Fibroblast of skin of left quadriceps (primary cell): ENCODE measurements around the gene FGF9.

Experiments used
- DNase-seq, 2 experiments: peaks; one replicate each; pipeline ENCODE4 v3.0.0-alpha.2; 2013; ENCODE audit warnings: low read depth in 2 of 2

FGF9 gene

DNA sequence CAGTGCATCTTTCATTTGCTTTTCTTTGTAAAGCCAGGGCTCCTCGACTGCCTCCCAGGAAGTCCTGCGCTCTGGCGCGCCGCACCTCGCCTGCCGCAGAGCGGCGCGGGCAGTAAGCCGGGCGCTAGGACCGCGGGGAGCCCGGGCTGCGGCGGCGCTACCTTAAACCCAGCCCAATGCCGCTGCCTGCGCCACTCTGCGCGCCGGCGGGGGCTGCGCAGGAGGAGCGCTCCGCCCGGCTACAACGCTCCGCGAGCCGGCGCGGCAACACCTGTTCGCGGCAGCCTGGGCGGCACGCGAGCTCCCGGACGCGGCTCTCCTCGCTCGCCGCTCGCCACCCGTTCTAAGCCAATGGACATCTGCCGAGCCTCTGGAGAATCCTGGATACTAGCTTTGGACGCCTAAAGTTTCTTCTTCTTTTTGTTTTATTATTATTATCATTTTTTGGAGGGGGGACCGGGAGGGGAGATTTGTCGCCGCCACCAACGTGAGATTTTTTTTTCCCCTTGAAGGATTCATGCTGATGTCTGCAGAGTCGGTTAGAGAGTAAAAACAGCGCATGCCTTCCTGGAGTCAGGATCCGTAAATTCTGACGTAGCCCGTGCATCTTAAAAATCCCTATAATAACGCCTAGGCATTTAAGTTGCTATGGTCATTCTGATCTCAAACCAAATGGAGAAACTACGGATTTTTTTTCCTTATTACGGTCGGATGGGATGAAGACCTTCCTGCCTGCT, at the start of gene FGF9:
Gene FGF9 (plus strand): TSS at position 191 of the 737 bp plus-strand sequence. CDS start 840 bp downstream, outside the sequence.
- peak in 1 of 2 experiments; percentile 25 for DNase-seq

DNA sequence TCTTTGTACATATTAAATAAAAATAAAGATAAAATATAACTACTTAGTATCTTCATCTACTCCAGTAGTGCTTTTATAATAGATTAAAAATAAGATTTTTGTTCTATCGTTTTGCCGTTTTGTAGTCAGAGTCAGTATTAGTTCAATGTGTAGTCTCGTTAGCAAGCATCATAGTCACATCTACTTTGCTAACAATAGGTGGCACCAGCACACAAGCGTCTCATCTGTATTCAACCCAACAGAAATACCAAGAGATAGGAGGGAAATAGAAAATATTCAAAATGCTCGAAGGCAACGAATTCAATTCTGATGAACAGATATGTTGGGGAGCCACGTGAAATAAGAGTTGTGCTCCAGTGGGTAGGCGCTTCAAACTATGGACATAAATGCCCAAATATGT, 45.5 kb upstream of the FGF9 start:
- no peak for DNase-seq

DNA sequence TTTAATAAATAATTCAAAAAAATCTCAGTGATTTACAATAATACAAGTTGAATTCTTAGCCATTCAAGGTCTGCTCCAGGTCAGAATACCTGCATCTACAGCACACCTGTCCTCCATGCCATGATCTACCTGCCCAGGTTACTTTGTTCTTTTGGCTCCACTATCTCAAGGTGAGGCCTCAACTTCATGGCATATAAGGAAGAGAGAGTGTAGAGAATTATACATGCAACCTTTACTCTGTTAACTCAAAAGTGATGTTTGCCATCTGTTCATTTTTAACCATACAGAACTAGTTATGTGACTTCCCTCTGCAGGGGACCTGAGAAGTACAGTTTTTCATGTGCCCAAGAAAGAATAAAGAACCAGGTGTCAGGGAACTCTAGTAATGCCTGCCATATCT, 38.7 kb upstream of the FGF9 start:
- no peak for DNase-seq

DNA sequence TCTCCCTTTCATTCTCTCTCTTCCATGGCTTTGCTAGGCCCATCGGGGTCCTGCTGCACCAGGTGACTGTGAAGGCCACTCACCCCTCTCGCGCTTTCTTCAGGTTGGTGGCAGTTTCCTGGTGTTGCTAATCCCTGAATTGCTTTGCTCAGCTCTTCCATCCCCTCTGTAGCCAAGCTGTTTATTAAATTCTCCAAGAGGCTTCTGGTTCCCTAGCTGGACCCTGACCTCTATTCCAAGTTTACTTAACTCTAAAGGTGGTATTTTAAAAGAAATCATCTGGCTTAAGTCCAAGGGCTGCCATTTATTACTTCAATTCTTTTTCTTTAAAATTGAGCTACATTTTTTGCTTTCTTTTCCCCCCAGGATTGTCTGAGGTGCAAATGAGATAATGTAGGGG, 34.2 kb upstream of the FGF9 start:
- DNase-seq = no peak

DNA sequence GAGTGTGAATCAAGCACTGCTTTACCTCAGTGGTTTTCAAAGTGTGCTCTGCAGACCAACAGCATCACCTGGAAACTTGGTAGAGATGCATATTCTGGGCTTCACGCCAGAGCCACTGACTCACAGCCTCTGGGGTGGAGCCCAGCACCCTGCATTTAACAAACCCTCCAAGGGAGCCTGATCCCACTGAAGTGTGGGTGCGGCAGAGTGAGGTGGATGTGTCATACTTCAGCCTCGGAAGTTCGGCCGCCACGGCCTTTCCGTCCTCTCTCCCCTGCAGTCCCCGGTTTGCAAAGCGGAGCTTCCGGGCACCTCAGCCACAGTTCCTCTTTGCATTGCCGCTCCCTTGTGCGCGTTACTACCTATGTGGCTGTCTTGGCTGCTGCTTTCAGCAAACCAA, 33.6 kb upstream of the FGF9 start:
- no peak for DNase-seq

DNA sequence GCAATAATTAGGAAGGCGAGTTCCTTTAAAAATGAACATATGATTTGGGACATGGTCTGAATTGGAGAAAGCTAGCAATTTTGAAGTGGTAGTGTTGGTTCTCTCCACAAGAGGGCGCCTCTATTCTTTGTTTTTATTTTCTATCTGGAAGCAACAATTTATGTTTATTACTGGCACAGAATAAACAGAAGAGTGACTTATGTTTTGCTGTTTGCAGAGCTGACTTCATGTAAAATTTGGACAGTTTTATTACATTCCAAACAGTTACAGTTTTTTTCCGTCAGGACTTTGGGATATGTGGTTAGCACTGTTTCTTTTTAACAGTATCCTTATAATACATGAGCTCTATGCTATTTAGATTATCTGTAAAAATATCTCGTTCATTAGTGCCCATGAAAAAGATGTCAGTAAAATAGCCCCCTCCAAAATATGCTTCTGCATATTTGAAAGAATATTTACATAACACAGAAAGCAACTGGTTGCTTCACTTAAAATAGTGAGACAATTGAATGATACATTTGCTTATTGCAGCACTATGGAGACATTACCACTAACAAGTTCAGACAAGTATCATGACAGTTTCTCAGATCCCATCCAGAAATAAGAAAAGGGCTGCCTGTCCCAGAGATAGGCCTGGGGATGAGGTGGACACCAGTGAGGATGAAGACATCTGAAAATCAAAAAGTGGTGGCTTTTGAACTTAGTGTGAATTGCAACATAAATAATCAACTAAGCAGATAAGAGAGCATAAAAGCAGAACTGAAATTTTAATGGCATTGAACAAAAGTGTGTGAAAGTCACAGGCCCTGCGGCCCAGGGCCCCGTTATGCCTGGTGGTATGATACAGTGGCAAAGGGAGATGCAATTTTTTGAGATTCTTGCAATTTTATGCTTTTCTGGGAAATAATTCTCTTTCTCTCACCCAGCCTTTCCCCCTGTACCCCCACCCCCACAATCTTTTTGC, 32.3 kb upstream of the FGF9 start:
- no peak for DNase-seq

DNA sequence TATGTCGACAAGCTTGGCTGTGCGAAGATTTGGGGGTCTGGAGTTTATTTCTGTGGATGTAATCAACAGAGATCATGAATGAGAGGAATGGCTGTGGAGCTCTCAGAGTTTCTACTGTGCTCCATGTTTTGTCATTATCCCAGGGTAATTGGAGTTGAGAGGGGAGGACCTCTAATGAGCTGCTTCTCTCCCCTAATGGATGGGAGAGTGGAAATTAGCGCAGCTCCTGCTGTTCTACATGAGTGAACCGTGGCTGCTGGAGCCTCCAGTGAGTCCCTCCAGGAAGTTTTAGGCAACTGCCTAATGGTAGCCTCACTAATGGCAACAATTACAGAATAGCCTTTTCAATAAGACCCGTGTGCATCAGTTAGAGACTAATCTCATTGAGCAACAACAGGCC, 31.3 kb upstream of the FGF9 start:
- DNase-seq = no peak

DNA sequence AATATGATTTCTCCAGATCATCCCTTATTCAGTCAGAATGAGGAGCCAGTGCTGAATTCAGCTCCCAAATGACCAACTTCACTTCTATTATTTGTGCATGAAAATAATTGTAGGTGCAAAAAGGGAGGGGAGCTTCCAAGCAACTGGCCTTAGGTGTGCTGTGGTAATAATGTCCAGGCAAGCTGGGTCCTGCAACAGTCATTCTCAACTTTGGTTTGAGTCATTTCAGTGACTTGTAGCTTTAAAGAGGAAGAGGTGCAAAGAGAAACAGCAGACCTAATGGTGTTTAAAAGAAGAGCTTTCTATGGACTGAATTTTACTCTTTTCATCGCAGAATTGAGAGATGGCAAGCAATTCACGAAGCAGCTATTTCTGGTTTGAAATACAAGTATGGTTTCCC, 29.2 kb upstream of the FGF9 start:
- no peak for DNase-seq

DNA sequence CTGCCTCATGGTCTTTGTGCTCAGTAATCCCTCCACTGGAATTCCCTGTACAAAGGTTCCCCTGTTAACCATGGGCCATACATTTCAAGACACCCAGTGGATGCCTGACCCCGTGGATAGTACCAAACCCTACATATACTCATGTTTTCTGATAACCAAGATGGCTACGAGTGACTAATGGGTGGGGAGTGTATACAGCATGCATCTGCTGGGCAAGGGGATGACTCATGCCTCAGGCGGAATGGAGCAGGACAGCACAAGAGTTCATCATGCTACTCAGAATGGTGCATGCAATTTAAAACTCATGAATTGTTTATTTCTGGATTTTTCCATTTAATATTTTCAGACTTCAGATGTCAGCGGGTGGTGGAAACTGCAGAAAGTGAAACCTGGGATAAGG, 13.3 kb upstream of the FGF9 start:
- DNase-seq = no peak

DNA sequence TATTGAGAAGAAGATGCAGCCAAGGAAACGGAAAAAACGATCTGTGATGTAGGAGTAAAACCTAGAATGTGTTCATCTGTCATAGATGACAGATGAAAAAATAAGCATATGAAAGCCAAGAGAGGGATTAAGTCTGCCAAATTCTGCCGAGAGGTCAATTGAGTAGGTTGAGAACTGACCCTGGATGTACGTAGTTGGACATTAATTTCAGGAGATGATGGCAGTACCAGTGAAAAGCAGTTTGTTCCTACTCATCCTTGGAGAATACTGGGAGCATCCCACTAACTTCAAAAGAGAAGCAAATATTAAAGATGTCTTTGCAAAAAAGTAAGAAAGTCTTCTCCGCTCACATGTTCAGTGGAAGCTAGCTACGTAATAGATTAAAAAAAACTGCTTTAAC, 11.8 kb upstream of the FGF9 start:
- DNase-seq = no peak

DNA sequence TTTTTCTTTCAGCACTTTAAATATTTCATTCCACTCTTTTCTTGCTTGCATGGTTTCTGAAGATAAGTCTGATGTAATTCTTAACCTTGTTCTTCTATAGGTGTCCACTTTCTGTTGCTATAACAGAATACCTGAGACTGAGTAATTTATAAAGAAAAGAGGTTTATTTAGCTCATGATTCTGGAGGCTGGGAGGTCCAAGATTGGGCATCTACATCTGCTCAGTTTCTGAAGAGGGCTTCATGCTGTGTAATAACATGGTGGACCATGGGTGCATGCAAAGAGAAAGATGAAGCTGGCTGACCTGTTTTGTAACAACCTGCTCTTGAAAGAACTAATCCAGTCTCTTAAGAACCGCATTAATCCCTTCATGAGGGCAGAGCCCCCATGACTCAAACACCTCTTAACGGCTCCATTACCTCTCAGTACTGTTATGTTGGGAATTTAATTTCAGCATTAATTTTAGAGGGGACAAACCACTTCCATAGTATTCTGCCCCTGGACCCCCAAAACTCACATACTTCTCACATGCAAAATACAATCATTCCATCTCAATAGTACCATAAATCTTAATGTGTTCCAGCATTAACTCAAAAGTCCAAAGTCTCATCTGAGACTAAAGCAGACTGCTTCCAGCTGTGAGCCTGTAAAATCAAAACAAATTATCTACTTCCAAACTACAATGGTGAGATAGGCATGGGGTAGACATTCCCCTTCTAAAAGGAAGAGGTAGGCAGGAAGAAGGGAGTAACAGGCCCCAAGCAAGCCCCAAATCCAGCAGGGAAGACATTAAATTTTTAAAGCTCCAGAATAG, 9.6 kb upstream of the FGF9 start:
- DNase-seq = no peak

DNA sequence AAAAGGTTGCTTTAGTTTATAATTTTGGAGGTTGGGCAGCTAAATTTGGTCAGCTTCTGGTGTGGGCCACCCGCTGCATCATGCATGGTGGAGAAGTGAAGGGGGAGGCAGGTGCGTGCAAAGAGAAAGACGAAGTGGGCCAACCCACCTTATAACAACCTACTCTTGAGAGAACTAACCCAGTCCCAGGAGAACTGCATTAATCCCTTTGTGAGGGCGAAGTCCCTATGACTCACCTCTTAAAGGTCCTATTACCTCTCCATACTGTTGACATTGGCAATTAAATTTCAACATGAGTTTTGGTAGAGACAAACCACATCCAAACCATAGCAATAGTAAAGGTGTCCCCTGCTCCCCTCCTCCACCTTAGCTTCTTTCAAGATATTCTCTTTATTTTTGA, 7.7 kb upstream of the FGF9 start:
- DNase-seq = no peak

DNA sequence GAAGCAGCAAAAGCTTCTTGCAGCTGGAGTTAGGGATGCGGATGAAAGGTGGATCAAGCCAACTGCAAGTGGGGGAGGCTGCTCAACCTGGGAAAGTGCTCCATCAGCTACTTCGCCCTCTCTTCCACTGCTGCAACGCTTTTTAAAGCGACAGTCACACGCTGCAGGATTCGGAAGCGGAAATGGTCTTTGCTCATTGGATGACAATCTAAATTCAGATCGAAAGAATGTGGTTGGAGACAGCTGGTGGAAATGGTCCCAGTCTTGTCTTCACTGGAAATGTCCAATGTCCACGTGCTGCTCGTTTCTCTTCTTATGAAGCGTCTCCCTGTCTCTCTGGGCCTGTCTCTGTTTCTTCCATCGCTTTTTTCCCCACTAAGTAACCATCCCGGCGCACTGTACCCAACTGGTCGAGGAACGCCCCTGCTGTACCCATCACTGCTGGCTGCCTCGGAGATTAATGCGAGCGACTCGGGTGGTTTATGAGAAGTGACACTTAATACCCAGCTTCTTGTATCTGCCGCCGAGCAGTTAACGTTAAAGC, 2.1 kb upstream of the FGF9 start:
- DNase-seq = no peak

DNA sequence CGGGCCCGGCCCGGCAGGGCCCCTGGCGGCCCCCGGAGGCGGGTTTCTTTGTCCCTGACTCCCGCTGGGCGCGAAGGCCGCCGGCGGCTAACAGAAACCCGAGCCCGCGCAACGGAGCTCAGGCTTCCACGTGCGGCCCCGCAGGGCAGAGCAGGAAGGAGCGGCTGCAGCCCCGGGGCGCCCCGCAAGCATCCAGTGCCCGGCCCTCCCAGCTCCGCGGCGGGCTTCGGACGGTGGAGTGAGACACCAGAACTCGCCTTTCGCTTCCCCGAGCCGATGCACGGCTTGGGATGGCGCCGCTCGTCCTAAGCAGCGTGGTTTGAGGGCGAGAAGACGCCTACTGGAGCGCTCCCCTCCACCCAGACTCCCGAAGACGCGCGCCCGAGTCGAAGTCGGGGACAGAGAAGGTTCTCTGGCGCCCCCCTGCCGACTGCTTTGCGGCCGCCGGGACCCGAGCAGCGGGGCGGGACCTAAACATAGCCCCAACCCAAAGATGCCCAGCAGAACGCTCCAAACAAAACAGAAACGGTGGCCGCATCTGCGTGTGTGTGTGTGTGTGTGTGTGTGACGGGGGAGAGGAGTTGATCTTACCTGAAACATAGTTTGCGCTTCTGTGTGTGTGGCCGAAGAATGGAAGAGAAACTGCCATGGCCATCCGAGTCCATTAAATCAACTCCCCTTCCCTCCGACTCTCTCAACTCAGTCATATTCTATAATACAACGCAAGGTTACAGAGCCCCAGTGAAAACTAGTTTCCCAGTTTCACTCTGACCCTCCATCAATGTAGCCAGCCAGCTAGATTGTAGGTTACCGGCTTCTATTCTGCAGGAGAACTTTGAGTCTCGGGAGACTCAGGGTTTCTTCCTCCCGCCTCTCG, 629 bp upstream of the FGF9 start:
- DNase-seq = no peak

DNA sequence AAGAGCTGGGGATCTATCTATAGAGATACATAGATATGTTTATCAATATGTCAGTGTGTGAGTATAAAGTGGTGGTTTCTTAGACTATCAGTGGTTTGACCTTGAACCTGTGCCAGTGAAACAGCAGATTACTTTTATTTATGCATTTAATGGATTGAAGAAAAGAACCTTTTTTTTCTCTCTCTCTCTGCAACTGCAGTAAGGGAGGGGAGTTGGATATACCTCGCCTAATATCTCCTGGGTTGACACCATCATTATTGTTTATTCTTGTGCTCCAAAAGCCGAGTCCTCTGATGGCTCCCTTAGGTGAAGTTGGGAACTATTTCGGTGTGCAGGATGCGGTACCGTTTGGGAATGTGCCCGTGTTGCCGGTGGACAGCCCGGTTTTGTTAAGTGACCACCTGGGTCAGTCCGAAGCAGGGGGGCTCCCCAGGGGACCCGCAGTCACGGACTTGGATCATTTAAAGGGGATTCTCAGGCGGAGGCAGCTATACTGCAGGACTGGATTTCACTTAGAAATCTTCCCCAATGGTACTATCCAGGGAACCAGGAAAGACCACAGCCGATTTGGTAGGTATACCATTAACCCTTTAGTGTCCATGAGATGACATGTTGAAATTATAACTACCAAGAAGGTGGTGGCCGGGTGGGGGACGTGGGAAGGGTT, 880 bp downstream of the FGF9 start:
- no peak for DNase-seq

DNA sequence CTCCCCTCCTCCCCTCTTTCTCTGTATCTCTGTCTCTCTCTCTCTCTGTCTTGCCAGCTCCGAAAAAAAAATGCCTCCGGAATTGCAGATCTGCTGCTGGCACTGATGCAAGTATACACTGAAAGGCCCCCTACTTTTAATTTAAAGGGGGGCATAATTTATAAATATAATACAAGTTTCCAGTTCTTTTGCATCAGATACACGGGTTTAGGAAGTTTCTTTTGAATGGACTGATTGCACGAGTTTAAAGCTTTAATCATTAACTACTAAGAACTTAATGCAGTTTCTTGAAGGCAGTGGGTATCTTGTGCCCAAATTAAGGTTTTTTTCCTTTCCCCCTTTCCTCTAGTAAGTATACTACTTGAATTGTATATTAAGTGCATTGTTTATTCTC, 1.4 kb downstream of the FGF9 start:
- no peak for DNase-seq

DNA sequence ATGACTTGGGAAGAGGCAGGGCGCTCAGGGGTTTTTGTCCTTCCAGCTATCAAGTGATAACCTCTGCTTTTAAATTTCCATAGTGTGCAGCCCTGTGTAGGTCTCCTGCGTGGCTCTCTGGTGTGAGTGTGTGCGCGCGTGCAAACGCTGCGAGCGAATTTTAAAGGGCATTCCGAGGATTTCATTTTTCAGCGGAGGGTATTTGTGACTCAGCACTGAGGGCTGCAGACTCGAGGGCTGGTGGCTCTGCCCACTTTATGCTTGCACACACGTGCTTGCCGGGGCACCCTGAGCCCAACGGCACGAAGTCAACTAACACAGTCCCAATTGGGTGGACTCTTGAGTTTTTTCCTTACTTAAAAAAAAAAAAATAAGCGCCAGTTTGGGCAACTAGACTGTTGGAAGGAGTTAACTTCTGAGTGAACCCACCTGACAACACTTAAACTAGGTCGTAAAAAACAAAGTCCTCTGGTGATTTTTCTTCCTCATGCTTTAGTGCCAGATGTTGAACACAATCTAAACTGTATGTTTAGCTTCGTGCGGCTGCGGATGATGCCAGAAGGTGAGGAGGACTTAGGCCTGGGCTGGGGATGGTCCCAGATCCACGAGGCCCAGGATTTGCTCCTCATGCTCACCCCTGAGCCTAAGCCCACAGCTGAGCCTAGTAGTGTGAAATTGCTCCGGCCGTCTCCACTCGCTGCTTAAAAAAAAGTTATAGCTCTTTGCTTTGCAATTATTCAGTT, 2.1 kb downstream of the FGF9 start:
- DNase-seq = no peak

DNA sequence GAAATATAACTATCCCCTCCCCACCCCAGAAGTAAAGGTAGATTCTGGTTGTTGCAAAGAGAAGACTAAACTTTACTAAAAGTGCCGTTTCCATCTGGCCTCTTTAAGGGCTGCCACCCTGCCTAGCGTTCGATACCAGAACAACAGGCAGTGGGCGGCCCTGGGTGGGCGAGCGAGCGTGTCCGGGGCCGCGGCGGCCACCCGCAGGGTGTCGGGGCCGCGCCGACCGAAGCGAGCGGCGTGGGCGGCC, 2.6 kb downstream of the FGF9 start:
- DNase-seq = no peak

DNA sequence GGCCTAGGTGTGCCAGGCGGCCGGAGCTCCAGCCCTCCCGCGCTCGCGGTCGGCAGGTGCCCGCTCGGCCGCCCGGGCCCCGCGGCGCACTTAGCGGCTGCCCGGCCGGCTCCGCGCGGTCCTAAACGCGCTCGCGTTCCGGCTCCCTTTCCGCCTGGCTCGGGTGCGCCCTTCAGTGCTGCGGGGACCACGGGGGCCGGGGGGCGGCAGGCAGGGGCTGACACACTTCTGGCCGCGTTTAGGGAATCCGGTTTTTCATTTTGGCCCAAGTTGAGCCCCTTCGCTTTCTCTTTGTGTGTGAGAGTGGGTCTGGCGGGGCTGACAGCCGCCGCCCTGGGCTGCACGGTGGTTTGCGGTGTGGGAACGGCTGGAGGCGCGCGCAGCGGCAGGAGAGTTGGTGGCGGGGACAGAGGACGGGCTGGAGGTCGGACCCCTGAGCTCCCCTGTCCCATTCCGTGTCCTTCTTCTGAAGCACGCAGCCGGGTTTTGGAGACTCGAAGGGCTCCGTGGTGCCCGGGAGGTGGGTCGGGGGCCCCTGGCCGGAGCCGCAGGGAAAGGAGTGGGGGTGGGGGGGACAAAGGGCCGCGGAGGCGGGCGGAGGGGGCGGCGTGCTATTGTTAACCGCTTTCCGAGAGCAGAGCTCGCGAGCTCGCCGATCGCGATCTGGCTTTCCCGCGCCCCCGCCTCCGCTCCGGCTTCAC, 3.1 kb downstream of the FGF9 start:
- no peak for DNase-seq
